Endothelial cell of umbilical vein (primary cell): Measurements from ENCODE around the gene ABI2. TPM values are rescaled to one million over a fixed set of nuclear protein-coding genes. Genes with fewer than 3 reads are reported as not detected.

Experiments used
- BruUV-seq: library from RNA; stranded (reverse); fragments of 400-500 nt; replicated peaks from 2 replicates; lab custom pipeline; 2021; lab: Mats Ljungman, UMichigan
- CTCF ChIA-PET: fragments of 300-600, 350-600 bp; sonication (Branson Sonifier 250); formaldehyde crosslinking; loops from one replicate; lab custom pipeline; 2021; ENCODE audit warnings: antibody characterized with exemption, inconsistent platforms; lab: Charles Lee
- POLR2A ChIA-PET: fragments of 300-600, 350-600 bp; sonication (Branson Sonifier 250); formaldehyde crosslinking; loops from one replicate; lab custom pipeline; 2021; ENCODE audit warnings: antibody characterized with exemption, inconsistent platforms; lab: Charles Lee
- DNase-seq: peaks from one replicate; pipeline ENCODE4 v3.0.0-alpha.2; 2011; ENCODE audit warnings: low read depth, low spot score
- FAIRE-seq: peaks from 2 replicates; lab custom pipeline; 2011; peaks lifted over from hg19 to GRCh38; lab: Jason Lieb, UNC
- H2AFZ ChIP-seq: 2 replicates; pipeline ENCODE4 v1.6.0; 2012; ENCODE audit warnings: low read depth, low read length, control low read depth, inconsistent platforms
- H3K27ac ChIP-seq: 2 replicates; pipeline ENCODE4 v1.5.1; 2011; ENCODE audit warnings: low read depth, mild to moderate bottlenecking, control low read depth, low read length, moderate library complexity; ENCODE audit not compliant: insufficient read depth
- H3K27me3 ChIP-seq, 2 experiments: 2 replicates each; pipeline versions ENCODE4 v1.6.0 to v1.6.1; 2011; ENCODE audit warnings: low read length in 2 of 2, mixed read lengths in 1 of 2; ENCODE audit not compliant: control insufficient read depth in 2 of 2, insufficient read depth in 2 of 2
- H3K36me3 ChIP-seq, 2 experiments: 2 replicates in 1 of 2; 3 replicates in 1 of 2; pipeline ENCODE4 v1.5.1; 2011; ENCODE audit warnings: low read length in 2 of 2, mild to moderate bottlenecking in 1 of 2, moderate library complexity in 1 of 2; ENCODE audit not compliant: control insufficient read depth in 2 of 2, insufficient read depth in 2 of 2; ENCODE audit errors: extremely low read depth in 1 of 2
- H3K4me1 ChIP-seq: 3 replicates; pipeline ENCODE4 v1.5.1; 2011; ENCODE audit warnings: mild to moderate bottlenecking, low read length; ENCODE audit not compliant: control insufficient read depth, insufficient read depth; ENCODE audit errors: extremely low read depth
- H3K4me2 ChIP-seq: 2 replicates; pipeline ENCODE4 v1.6.1; 2011; ENCODE audit warnings: low read length, control low read depth, mixed read lengths; ENCODE audit not compliant: insufficient read depth
- H3K4me3 ChIP-seq, 3 experiments: fragments of 200-600 bp in 1 of 3; sonication (generic), shearing (Covaris generic) in 1 of 3; replicated peaks in 1 of 3; 2 replicates each; pipeline ENCODE4 v1.5.1; 2011 to 2016; ENCODE audit warnings: control low read depth in 3 of 3, low read length in 3 of 3, mild to moderate bottlenecking in 2 of 3, inconsistent platforms in 1 of 3, low read depth in 1 of 3, moderate library complexity in 1 of 3; ENCODE audit not compliant: insufficient read depth in 1 of 3
- H3K79me2 ChIP-seq: 2 replicates; pipeline ENCODE4 v1.6.0; 2012; ENCODE audit warnings: low read length, inconsistent platforms; ENCODE audit not compliant: control insufficient read depth, insufficient read depth
- H3K9ac ChIP-seq: replicated peaks from 2 replicates; pipeline ENCODE3; 2011; ENCODE audit warnings: low read length, control low read depth; ENCODE audit not compliant: insufficient read depth; ENCODE audit errors: extremely low read depth
- H3K9me1 ChIP-seq: replicated peaks from 3 replicates; pipeline ENCODE4 v1.6.0; 2011; ENCODE audit warnings: mild to moderate bottlenecking, low read length; ENCODE audit not compliant: control insufficient read depth, insufficient read depth; ENCODE audit errors: extremely low read depth
- H3K9me3 ChIP-seq: replicated peaks from 2 replicates; pipeline ENCODE4 v1.5.1; 2012; ENCODE audit warnings: low read length, inconsistent platforms; ENCODE audit not compliant: control insufficient read depth, insufficient read depth
- H4K20me1 ChIP-seq: replicated peaks from 2 replicates; pipeline ENCODE3; 2011; ENCODE audit warnings: mild to moderate bottlenecking, low read length; ENCODE audit not compliant: control insufficient read depth, insufficient read depth; ENCODE audit errors: extremely low read depth
- CTCF ChIP-seq, 2 donors: IDR thresholded peaks; 1 replicate in 1 of 2; 2 replicates in 1 of 2; pipeline ENCODE4 v1.5.1; 2011; ENCODE audit warnings: low read length in 2 of 2, mild to moderate bottlenecking in 2 of 2, moderate library complexity in 2 of 2, control low read depth in 1 of 2, inconsistent platforms in 1 of 2, low read depth in 1 of 2; ENCODE audit not compliant: insufficient read depth in 1 of 2; ENCODE audit errors: extremely low read depth in 1 of 2
- EZH2 ChIP-seq: IDR thresholded peaks from 2 replicates; pipeline ENCODE4 v1.6.1; 2012; ENCODE audit warnings: borderline replicate concordance, low read depth, mild to moderate bottlenecking, moderate library complexity, low read length, inconsistent platforms; ENCODE audit not compliant: severe bottlenecking
- GATA2 ChIP-seq: IDR thresholded peaks from 2 replicates; pipeline ENCODE4 v1.7.0; 2011; ENCODE audit warnings: low read depth, mild to moderate bottlenecking, moderate library complexity, mixed read lengths, low read length; ENCODE audit not compliant: insufficient read length, insufficient read depth
- MAX ChIP-seq: IDR thresholded peaks from 2 replicates; pipeline ENCODE4 v1.6.1; 2011; ENCODE audit not compliant: insufficient read depth, insufficient read length
- POLR2AphosphoS5 ChIP-seq: IDR thresholded peaks from 2 replicates; pipeline ENCODE4 v1.6.1; 2012; ENCODE audit warnings: low read depth, mild to moderate bottlenecking, control low read depth, low read length, moderate library complexity; ENCODE audit not compliant: insufficient read depth
- dilution Hi-C: fragments of 300-500 bp; cut with MboI; formaldehyde crosslinking; loops from one replicate; pipeline ENCODE4 v1.15.0; 2019; ENCODE audit warnings: low sequenced_read_pairs; ENCODE audit not compliant: extremely low pct_ligation_motif_present
- intact Hi-C: fragments of 100-400 bp; cut with micrococcal nuclease; formaldehyde crosslinking; loops from one replicate; pipeline ENCODE4 v1.10.0; 2022
- polyA plus RNA-seq, 4 experiments: library from polyadenylated mRNA; depleted of rRNA in 3 of 4; stranded (reverse) in 3 of 4; unstranded in 1 of 4; fragments of >200 nt; gene quantifications; 2 replicates each; pipeline versions ENCODE4 v1.2.1 to v1.2.3, GENCODE V29; 2011 to 2012; ENCODE audit warnings: missing spikeins in 1 of 4
- total RNA-seq: library from RNA; stranded (reverse); gene quantifications from 2 replicates; pipeline ENCODE4 v1.2.3, GENCODE V29; 2021

The ABI2 gene
- total and polyA plus RNA-seq, 2 donors (not counting 3 experiments of a cell fraction or from before 2014, with no cell fraction given) = 35.7 to 61.0 TPM

DNA sequence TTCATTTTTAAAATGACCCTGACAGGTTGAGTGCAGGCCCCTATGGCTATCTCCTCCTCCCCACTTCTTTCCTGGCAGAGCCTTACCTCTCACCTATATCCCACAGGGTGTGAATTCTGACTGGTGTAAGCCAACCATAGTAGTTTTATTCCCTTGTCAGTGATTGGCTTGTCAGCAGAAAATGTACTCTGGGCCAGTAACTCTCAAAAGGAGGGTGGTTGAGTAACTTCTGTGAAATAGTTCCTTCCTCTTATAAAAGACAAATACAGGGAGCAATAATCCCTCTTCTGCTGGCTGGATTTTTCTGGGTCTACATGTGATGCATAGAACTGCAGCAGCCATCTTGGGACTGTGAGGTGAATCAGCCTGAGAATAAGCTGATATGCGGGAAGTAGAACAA is 123.5 kb downstream of the ABI2 start:
- no peak for TF ChIP-seq POLR2AphosphoS5
- TF ChIP-seq EZH2 = no peak
- TF ChIP-seq MAX = no peak
- TF ChIP-seq CTCF (IDR thresholded peaks at IDR 0.05; ENCODE audit: extremely low read depth in 1 of 2, insufficient read depth in 1 of 2, low read depth in 1 of 2, low read length in 2 of 2) = no peak
- no peak for TF ChIP-seq GATA2
- no peak overlapping the region for H3K27ac ChIP-seq
- no peaks in the 10 kb centered on the region for H4K20me1 ChIP-seq
- H3K4me1 ChIP-seq = peaks cover 2% of the 10 kb centered on the region
- ChIA-PET POLR2A (no interaction called here), CTCF (interaction anchor here (1.2 kb wide), 1 partner anchor 10 kb away, joined by 3 read pairs; no protein-coding TSS in a partner anchor)
- no peaks in the 10 kb centered on the region for H3K27me3 ChIP-seq
- no peak overlapping the region for H3K4me3 ChIP-seq
- FAIRE-seq (no peak), DNase-seq (no peak)
- no peaks in the 10 kb centered on the region for H3K79me2 ChIP-seq
- no peaks in the 10 kb centered on the region for H3K9me3 ChIP-seq
- H2AFZ ChIP-seq = no peak overlapping the region
- H3K9ac ChIP-seq = no peak overlapping the region
- H3K4me2 ChIP-seq = no peak overlapping the region
- dilution Hi-C loops (no loop called here), intact Hi-C loops (loop anchor here (2.0 to 10.0 kb wide), 4 partner anchors 124 to 879 kb away; partner anchors contain the start of genes ABI2, CARF, NBEAL1 and WDR12)
- H3K36me3 ChIP-seq = peaks cover 3 to 21% of the 10 kb centered on the region in 2 experiments
- BruUV-seq = no TSS peak
- no peaks in the 10 kb centered on the region for H3K9me1 ChIP-seq
